Fibroblast of lung (primary cell): Measurements from ENCODE around the gene BDH1. TPM values are rescaled to one million over a fixed set of nuclear protein-coding genes. Genes with fewer than 3 reads are reported as not detected.
A peak's percentile ranks its signal among the peaks of the same experiment; 100 is the strongest.
"Not testable (repeated sequence)": the region's sequence is repeated elsewhere in the genome, so short reads cannot be mapped to it uniquely, and the experiment has no call there.

ENCODE experiments used
- DNase-seq, 2 donors: peaks; one replicate each; pipeline versions ENCODE4 v3.0.0 to v3.0.0-alpha.2; 2010; ENCODE audit warnings: low read depth in 2 of 2
- H2AFZ ChIP-seq: 2 replicates; pipeline ENCODE4 v1.5.1; 2012; ENCODE audit warnings: low read length, control low read depth, inconsistent platforms
- H3K27ac ChIP-seq: 2 replicates; pipeline ENCODE4 v1.5.1; 2011; ENCODE audit warnings: low read length, control low read depth; ENCODE audit not compliant: insufficient read depth
- H3K27me3 ChIP-seq: 2 replicates; pipeline ENCODE4 v1.5.1; 2011; ENCODE audit warnings: mild to moderate bottlenecking, low read length; ENCODE audit not compliant: control insufficient read depth, insufficient read depth
- H3K36me3 ChIP-seq: 2 replicates; pipeline ENCODE4 v1.5.1; 2011; ENCODE audit warnings: low read length; ENCODE audit not compliant: control insufficient read depth, insufficient read depth
- H3K4me1 ChIP-seq: 2 replicates; pipeline ENCODE4 v1.5.1; 2011; ENCODE audit warnings: low read length; ENCODE audit not compliant: control insufficient read depth, insufficient read depth; ENCODE audit errors: extremely low read depth
- H3K4me2 ChIP-seq: 2 replicates; pipeline ENCODE4 v1.5.1; 2011; ENCODE audit warnings: low read length, control low read depth; ENCODE audit not compliant: insufficient read depth; ENCODE audit errors: extremely low read depth
- H3K4me3 ChIP-seq, 4 experiments: fragments of 200-600 bp in 1 of 4; sonication (generic) in 1 of 4; replicated peaks in 1 of 4; 2 replicates each; pipeline ENCODE4 v1.5.1; 2011 to 2016; ENCODE audit warnings: low read length in 4 of 4, low read depth in 3 of 4, mild to moderate bottlenecking in 3 of 4, control low read depth in 2 of 4, inconsistent platforms in 1 of 4, mixed read lengths in 1 of 4; ENCODE audit not compliant: insufficient read depth in 1 of 4; ENCODE audit errors: control extremely low read depth in 1 of 4
- H3K79me2 ChIP-seq: 2 replicates; pipeline ENCODE4 v1.5.1; 2012; ENCODE audit warnings: mild to moderate bottlenecking, low read length, inconsistent platforms; ENCODE audit not compliant: control insufficient read depth, insufficient read depth
- H3K9ac ChIP-seq: 2 replicates; pipeline ENCODE4 v1.5.1; 2011; ENCODE audit warnings: mild to moderate bottlenecking, low read length, control low read depth; ENCODE audit not compliant: insufficient read depth
- H3K9me3 ChIP-seq: 2 replicates; pipeline ENCODE4 v1.5.1; 2012; ENCODE audit warnings: low read depth, low read length; ENCODE audit not compliant: control insufficient read depth, insufficient read depth
- H4K20me1 ChIP-seq: 2 replicates; pipeline ENCODE4 v1.5.1; 2011; ENCODE audit warnings: low read length; ENCODE audit not compliant: control insufficient read depth, insufficient read depth; ENCODE audit errors: extremely low read depth
- EZH2 ChIP-seq: IDR thresholded peaks from 2 replicates; pipeline ENCODE4 v1.5.1; 2012; ENCODE audit warnings: low read length, control low read depth, mild to moderate bottlenecking; ENCODE audit errors: missing control alignments
- polyA minus RNA-seq: library from RNA; depleted of rRNA, polyadenylated mRNA; stranded (reverse); fragments of >200 nt; gene quantifications from 2 replicates; pipeline ENCODE4 v1.2.3, GENCODE V29; 2011; ENCODE audit warnings: low replicate concordance
- polyA plus RNA-seq, 2 donors: library from polyadenylated mRNA; depleted of rRNA in 1 of 2; stranded (reverse) in 1 of 2; unstranded in 1 of 2; fragments of >200 nt; gene quantifications; 2 replicates each; pipeline ENCODE4 v1.2.1, GENCODE V29; 2011 to 2012; ENCODE audit warnings: missing spikeins in 1 of 2
- total RNA-seq: library from RNA; depleted of rRNA; stranded (reverse); fragments of >200 nt; gene quantifications from 2 replicates; pipeline ENCODE4 v1.2.1, GENCODE V29; 2014
- TF ChIP-seq, protein P1 (sequence below), 2 donors: IDR thresholded peaks in 1 of 2; conservative IDR thresholded peaks in 1 of 2; 1 replicate in 1 of 2; 2 replicates in 1 of 2; pipeline ENCODE4 v1.5.1; 2011 to 2012; ENCODE audit warnings: low read length in 2 of 2, control low read depth in 1 of 2, inconsistent platforms in 1 of 2, low read depth in 1 of 2, mild to moderate bottlenecking in 1 of 2

BDH1 gene, protein sequence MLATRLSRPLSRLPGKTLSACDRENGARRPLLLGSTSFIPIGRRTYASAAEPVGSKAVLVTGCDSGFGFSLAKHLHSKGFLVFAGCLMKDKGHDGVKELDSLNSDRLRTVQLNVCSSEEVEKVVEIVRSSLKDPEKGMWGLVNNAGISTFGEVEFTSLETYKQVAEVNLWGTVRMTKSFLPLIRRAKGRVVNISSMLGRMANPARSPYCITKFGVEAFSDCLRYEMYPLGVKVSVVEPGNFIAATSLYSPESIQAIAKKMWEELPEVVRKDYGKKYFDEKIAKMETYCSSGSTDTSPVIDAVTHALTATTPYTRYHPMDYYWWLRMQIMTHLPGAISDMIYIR
- total RNA-seq (0.51 and 0.66 TPM in 2 replicates), polyA plus RNA-seq (3.1 and 8.2 TPM in 2 replicates), polyA minus RNA-seq (5.1 and 5.8 TPM in 2 replicates)
- polyA plus RNA-seq (2012) = 1.7 and 6.5 TPM in 2 replicates

DNA sequence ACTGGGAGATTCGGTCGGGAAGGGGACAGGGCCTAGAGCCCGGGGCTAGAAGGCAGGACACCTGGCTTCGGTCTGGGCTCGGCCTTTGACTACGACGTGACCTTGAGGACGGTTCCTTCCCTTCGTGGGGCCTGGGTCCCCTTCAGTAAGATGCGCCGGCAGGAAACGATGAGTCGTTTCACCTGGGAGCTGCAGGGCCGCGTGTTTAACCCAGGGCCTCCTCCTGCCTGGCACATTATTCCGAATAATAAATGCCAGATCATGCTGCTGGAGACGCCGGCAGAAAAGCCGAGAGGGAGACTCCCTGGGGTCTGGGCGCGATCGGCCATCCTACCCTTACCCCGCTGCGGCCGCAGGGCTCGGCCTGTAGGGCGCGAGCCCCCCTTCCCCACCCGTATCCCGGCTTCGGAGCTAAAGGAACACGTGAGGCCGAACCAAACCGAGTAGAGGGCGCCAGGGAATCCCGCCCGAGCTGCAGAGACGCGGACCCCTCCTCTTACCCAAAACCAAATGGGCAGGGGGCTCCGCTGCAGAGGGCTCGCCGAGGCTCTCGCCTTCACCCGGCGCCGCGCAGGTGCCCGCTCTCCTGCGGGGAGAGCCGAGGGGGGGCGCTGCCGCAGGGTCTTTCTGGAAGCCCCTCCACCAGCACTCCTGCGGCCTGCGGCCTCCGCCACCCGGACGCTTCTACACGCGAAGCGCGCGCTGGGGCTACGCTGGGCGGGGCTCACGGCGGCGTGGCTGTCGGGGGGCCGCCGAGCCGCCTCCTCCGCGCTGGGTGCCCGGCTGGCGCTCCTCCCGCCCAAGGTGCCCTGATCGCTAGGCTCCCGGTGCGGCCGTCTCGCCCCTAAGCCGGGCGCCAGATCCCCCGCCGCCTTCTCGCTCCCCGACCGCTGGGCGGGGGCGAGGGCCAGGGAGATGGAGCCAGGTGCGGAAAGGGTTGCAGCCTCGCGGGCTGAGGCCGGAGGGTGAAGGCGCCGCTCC is at the start of gene BDH1:
Gene BDH1, minus strand, starts transcription at position 688 of the 981 bp plus-strand sequence. CDS start 9,525 bp downstream, outside the sequence.
- H3K9me3 ChIP-seq = no peaks in the 10 kb centered on the region
- peaks cover 6% of the 10 kb centered on the region for H3K4me1 ChIP-seq
- H3K79me2 ChIP-seq = no peaks in the 10 kb centered on the region
- no peak for DNase-seq
- TF ChIP-seq EZH2 = no peak
- TF ChIP-seq, protein P1, sequence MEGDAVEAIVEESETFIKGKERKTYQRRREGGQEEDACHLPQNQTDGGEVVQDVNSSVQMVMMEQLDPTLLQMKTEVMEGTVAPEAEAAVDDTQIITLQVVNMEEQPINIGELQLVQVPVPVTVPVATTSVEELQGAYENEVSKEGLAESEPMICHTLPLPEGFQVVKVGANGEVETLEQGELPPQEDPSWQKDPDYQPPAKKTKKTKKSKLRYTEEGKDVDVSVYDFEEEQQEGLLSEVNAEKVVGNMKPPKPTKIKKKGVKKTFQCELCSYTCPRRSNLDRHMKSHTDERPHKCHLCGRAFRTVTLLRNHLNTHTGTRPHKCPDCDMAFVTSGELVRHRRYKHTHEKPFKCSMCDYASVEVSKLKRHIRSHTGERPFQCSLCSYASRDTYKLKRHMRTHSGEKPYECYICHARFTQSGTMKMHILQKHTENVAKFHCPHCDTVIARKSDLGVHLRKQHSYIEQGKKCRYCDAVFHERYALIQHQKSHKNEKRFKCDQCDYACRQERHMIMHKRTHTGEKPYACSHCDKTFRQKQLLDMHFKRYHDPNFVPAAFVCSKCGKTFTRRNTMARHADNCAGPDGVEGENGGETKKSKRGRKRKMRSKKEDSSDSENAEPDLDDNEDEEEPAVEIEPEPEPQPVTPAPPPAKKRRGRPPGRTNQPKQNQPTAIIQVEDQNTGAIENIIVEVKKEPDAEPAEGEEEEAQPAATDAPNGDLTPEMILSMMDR (conservative IDR thresholded peaks at IDR 0.05 in 1 of 2, IDR thresholded peaks at IDR 0.05 in 1 of 2; ENCODE audit: low read depth in 1 of 2, low read length in 2 of 2) = no peak
- no peaks in the 10 kb centered on the region for H4K20me1 ChIP-seq
- H3K36me3 ChIP-seq = no peaks in the 10 kb centered on the region
- H3K27ac ChIP-seq = peak within 1 kb of the TSS; percentile 70
- H3K4me2 ChIP-seq = peak within 1 kb of the TSS; percentile 70
- peak within 1 kb of the TSS; percentile 79 for H2AFZ ChIP-seq
- H3K4me3 ChIP-seq = peak within 1 kb of the TSS; percentile 45 to 92 (median 60)
- H3K9ac ChIP-seq = peak within 1 kb of the TSS; percentile 69
- H3K27me3 ChIP-seq = peaks cover 21% of the 10 kb centered on the region

DNA sequence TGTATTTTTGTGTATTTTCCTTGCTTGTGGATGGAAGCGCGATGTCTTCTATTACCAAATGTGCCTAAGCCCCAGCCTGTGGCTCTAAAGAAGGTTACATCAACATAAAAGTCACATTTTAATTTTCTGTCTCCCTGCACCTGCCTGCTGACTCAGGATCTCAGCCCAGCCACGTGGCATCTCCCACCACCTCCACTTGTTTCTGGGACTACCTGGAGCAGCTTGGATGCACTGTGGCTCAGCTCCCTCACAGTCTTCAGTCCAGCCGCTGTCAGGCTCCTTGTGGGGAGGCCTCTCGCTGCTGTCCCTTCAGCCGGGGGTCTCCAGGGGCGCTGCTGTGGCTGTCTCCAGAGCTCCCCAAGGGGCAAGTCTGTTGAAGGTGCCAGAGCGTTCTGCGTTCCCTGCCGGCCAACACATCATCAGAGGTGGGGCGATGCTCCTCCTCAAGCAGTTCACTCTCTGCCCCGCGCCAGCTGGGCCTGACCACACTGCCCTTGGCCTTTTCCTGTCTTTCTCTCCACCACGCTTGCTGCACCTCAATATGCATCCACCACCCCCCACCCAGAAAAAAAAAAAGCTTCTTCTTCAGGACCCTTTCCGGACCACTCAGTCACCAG is 47.7 kb upstream of the BDH1 start:
- Histone ChIP-seq H3K4me1 (peaks cover 2% of the 10 kb centered on the region), H3K36me3 (peaks cover 8% of the 10 kb centered on the region), H3K9me3 (no peaks in the 10 kb centered on the region), H4K20me1 (no peaks in the 10 kb centered on the region), H3K9ac (no peak overlapping the region), H2AFZ (no peak overlapping the region), H3K79me2 (no peaks in the 10 kb centered on the region), H3K4me3 (no peak overlapping the region), H3K4me2 (no peak overlapping the region), H3K27me3 (no peaks in the 10 kb centered on the region), H3K27ac (no peak overlapping the region)
- DNase-seq = no peak
- TF ChIP-seq, protein P1 (conservative IDR thresholded peaks at IDR 0.05 in 1 of 2, IDR thresholded peaks at IDR 0.05 in 1 of 2; ENCODE audit: low read depth in 1 of 2, low read length in 2 of 2) = no peak
- TF ChIP-seq EZH2 = no peak

DNA sequence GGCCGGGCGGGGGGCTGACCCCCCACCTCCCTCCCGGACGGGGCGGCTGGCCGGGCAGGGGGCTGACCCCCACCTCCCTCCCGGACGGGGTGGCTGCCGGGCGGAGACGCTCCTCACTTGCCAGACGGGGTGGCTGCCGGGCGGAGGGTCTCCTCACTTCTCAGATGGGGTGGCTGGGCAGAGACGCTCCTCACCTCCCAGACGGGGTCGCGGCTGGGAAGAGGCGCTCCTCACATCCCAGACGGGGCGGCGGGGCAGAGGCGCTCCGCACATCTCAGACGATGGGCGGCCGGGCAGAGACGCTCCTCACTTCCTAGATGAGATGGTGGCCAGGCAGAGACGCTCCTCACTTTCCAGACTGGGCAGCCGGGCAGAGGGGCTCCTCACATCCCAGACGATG is 46.6 kb upstream of the BDH1 start:
- not testable (repeated sequence) for H2AFZ ChIP-seq, H3K27ac ChIP-seq, H3K4me1 ChIP-seq, H3K4me2 ChIP-seq, H3K36me3 ChIP-seq, H3K9me3 ChIP-seq, H3K4me3 ChIP-seq, H4K20me1 ChIP-seq, H3K79me2 ChIP-seq, H3K9ac ChIP-seq, DNase-seq, H3K27me3 ChIP-seq

DNA sequence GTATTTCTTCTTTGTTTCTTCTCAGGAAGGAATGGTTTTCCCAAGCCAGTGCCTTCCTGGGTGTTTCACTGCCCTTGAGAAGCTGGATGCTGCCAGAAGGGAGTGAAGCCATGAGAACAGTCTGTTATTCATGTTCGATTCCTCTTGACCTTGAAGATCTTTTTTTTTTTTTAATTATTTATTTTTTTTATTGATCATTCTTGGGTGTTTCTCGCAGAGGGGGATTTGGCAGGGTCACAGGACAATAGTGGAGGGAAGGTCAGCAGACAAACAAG is 45.7 kb upstream of the BDH1 start:
- not testable (repeated sequence) for H3K27me3 ChIP-seq, H3K4me2 ChIP-seq, H3K27ac ChIP-seq, H2AFZ ChIP-seq, H3K9me3 ChIP-seq, H3K79me2 ChIP-seq, H3K4me3 ChIP-seq, H3K36me3 ChIP-seq, DNase-seq, H4K20me1 ChIP-seq, H3K4me1 ChIP-seq, H3K9ac ChIP-seq
